Activated T-cell treated with anti-CD3 and anti-CD28 coated beads, Interleukin-2, amount 50 U/mL, for 24 hours (primary cell): ENCODE results near the gene CRADD.

ENCODE experiments used
- DNase-seq: peaks from one replicate; pipeline ENCODE4 v3.0.0-alpha.2; 2020
- H3K27ac Mint-ChIP-seq: 2 replicates; pipeline ENCODE4 v1.8.0; 2020; ENCODE audit warnings: mild to moderate bottlenecking, mixed read lengths
- H3K27me3 Mint-ChIP-seq: 2 replicates; pipeline ENCODE4 v1.8.0; 2020; ENCODE audit warnings: mixed read lengths
- H3K36me3 Mint-ChIP-seq: 2 replicates; pipeline ENCODE4 v1.8.0; 2020; ENCODE audit warnings: low read depth, mixed read lengths
- H3K4me1 Mint-ChIP-seq: 2 replicates; pipeline ENCODE4 v1.8.0; 2020; ENCODE audit warnings: low read depth, mixed read lengths
- H3K4me3 Mint-ChIP-seq: 2 replicates; pipeline ENCODE4 v1.8.0; 2020; ENCODE audit warnings: mild to moderate bottlenecking, moderate library complexity, mixed read lengths
- H3K9me3 Mint-ChIP-seq: 2 replicates; pipeline ENCODE4 v1.8.0; 2020; ENCODE audit warnings: mixed read lengths

CRADD gene

GRCh38 chr12:93759512-93760081, 82.4 kb downstream of the CRADD start:
- peaks cover 25% of the 10 kb centered on the region for H3K4me1 Mint-ChIP-seq
- peaks cover 4% of the 10 kb centered on the region for H3K9me3 Mint-ChIP-seq
- no peaks in the 10 kb centered on the region for H3K27me3 Mint-ChIP-seq
- DNase-seq = no peak
- no peak overlapping the region for H3K4me3 Mint-ChIP-seq
- H3K36me3 Mint-ChIP-seq = peaks cover 5% of the 10 kb centered on the region
- H3K27ac Mint-ChIP-seq = no peak overlapping the region

GRCh38 chr12:93760275-93760875, 83.2 kb downstream of the CRADD start:
- Mint-ChIP-seq H3K9me3 (no peaks in the 10 kb centered on the region), H3K27me3 (no peaks in the 10 kb centered on the region), H3K4me1 (peaks cover 25% of the 10 kb centered on the region), H3K4me3 (no peak overlapping the region), H3K27ac (no peak overlapping the region), H3K36me3 (no peaks in the 10 kb centered on the region)
- no peak for DNase-seq

- H3K27me3 Mint-ChIP-seq = no peaks in the 10 kb centered on the region
- H3K36me3 Mint-ChIP-seq = no peaks in the 10 kb centered on the region
- H3K27ac Mint-ChIP-seq = no peak overlapping the region
- no peaks in the 10 kb centered on the region for H3K9me3 Mint-ChIP-seq
- peaks cover 33% of the 10 kb centered on the region for H3K4me1 Mint-ChIP-seq
- DNase-seq = no peak
- H3K4me3 Mint-ChIP-seq = no peak overlapping the region
Observed at GRCh38 chr12:93762059-93762719, 85.0 kb downstream of the CRADD start.

GRCh38 chr12:93762912-93763553, 85.9 kb downstream of the CRADD start:
- DNase-seq = no peak
- Mint-ChIP-seq H3K27ac (no peak overlapping the region), H3K9me3 (no peaks in the 10 kb centered on the region), H3K4me3 (no peak overlapping the region), H3K27me3 (no peaks in the 10 kb centered on the region), H3K36me3 (no peaks in the 10 kb centered on the region), H3K4me1 (peaks cover 32% of the 10 kb centered on the region)

- no peaks in the 10 kb centered on the region for H3K9me3 Mint-ChIP-seq
- H3K27ac Mint-ChIP-seq = no peak overlapping the region
Observed at GRCh38 chr12:93763746-93764147, 86.6 kb downstream of the CRADD start.

GRCh38 chr12:93766371-93766770, 89.2 kb downstream of the CRADD start:
- H3K9me3 Mint-ChIP-seq = no peaks in the 10 kb centered on the region
- DNase-seq = no peak
- H3K36me3 Mint-ChIP-seq = no peaks in the 10 kb centered on the region
- H3K27me3 Mint-ChIP-seq = no peaks in the 10 kb centered on the region
- peaks cover 25% of the 10 kb centered on the region for H3K4me1 Mint-ChIP-seq
- H3K27ac Mint-ChIP-seq = no peak overlapping the region
- H3K4me3 Mint-ChIP-seq = no peak overlapping the region

More at GRCh38 chr12:93763746-93764147, 86.6 kb downstream of the CRADD start:
- Mint-ChIP-seq H3K4me1 (peaks cover 35% of the 10 kb centered on the region), H3K36me3 (no peaks in the 10 kb centered on the region), H3K4me3 (no peak overlapping the region), H3K27me3 (no peaks in the 10 kb centered on the region)
- no peak for DNase-seq

GRCh38 chr12:93766796-93767523, 89.8 kb downstream of the CRADD start:
- Mint-ChIP-seq H3K27me3 (no peaks in the 10 kb centered on the region), H3K4me1 (peaks cover 29% of the 10 kb centered on the region), H3K4me3 (no peak overlapping the region), H3K27ac (peak overlapping the region; percentile 47), H3K36me3 (no peaks in the 10 kb centered on the region), H3K9me3 (no peaks in the 10 kb centered on the region)
- no peak for DNase-seq

GRCh38 chr12:93767524-93767863, 90.3 kb downstream of the CRADD start:
- Mint-ChIP-seq H3K27ac (peak overlapping the region; percentile 47), H3K36me3 (peaks cover 2% of the 10 kb centered on the region), H3K4me3 (no peak overlapping the region), H3K9me3 (peaks cover 4% of the 10 kb centered on the region), H3K4me1 (peaks cover 33% of the 10 kb centered on the region), H3K27me3 (no peaks in the 10 kb centered on the region)
- DNase-seq = no peak

GRCh38 chr12:93772003-93772700, 95.0 kb downstream of the CRADD start:
- Mint-ChIP-seq H3K4me3 (no peak overlapping the region), H3K4me1 (peaks cover 49% of the 10 kb centered on the region), H3K9me3 (peaks cover 14% of the 10 kb centered on the region), H3K36me3 (peaks cover 14% of the 10 kb centered on the region), H3K27me3 (no peaks in the 10 kb centered on the region), H3K27ac (no peak overlapping the region)
- DNase-seq = no peak

GRCh38 chr12:93773122-93773871, 96.1 kb downstream of the CRADD start:
- H3K4me1 Mint-ChIP-seq = peaks cover 50% of the 10 kb centered on the region
- H3K36me3 Mint-ChIP-seq = peaks cover 18% of the 10 kb centered on the region
- no peaks in the 10 kb centered on the region for H3K27me3 Mint-ChIP-seq
- DNase-seq = peak; percentile 59
- peaks cover 14% of the 10 kb centered on the region for H3K9me3 Mint-ChIP-seq
- no peak overlapping the region for H3K4me3 Mint-ChIP-seq
- peak overlapping the region; percentile 33 for H3K27ac Mint-ChIP-seq

GRCh38 chr12:93776581-93777018, 99.4 kb downstream of the CRADD start:
- Mint-ChIP-seq H3K27me3 (no peaks in the 10 kb centered on the region), H3K4me1 (peaks cover 73% of the 10 kb centered on the region), H3K9me3 (peaks cover 19% of the 10 kb centered on the region), H3K36me3 (peaks cover 29% of the 10 kb centered on the region), H3K27ac (no peak overlapping the region), H3K4me3 (no peak overlapping the region)
- no peak for DNase-seq

GRCh38 chr12:93777254-93777653, 100.1 kb downstream of the CRADD start:
- H3K27me3 Mint-ChIP-seq = no peaks in the 10 kb centered on the region
- peaks cover 17% of the 10 kb centered on the region for H3K9me3 Mint-ChIP-seq
- DNase-seq = no peak
- H3K4me3 Mint-ChIP-seq = no peak overlapping the region
- H3K36me3 Mint-ChIP-seq = peaks cover 28% of the 10 kb centered on the region
- H3K4me1 Mint-ChIP-seq = peaks cover 68% of the 10 kb centered on the region
- H3K27ac Mint-ChIP-seq = no peak overlapping the region

GRCh38 chr12:93778306-93778705, 101.1 kb downstream of the CRADD start:
- H3K4me1 Mint-ChIP-seq = peaks cover 63% of the 10 kb centered on the region
- peaks cover 12% of the 10 kb centered on the region for H3K9me3 Mint-ChIP-seq
- H3K27me3 Mint-ChIP-seq = no peaks in the 10 kb centered on the region
- no peak for DNase-seq
- H3K36me3 Mint-ChIP-seq = peaks cover 24% of the 10 kb centered on the region
- H3K27ac Mint-ChIP-seq = no peak overlapping the region
- no peak overlapping the region for H3K4me3 Mint-ChIP-seq
